Measurements from ENCODE around the gene PLXNA2.

DNA sequence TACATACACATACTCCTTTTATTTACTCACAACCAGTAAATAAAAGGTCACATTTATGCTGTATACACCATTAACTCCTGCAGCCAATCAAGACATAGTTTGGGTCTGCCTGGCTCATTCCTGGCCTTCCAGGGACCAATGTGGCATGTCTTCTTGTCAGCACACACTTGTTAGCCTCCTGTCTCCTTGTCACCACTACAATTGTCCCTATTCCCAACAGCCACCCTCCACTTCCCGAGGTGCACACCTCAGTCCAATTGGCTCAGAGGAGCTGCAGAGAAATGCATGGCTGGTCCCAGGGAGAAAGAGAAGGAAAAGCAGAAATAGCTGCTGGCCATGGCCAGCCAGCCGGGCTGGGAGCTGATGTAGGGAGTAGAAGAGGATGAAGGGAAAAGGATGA is 116.9 kb downstream of the PLXNA2 start:
- TF ChIP-seq, protein P1, sequence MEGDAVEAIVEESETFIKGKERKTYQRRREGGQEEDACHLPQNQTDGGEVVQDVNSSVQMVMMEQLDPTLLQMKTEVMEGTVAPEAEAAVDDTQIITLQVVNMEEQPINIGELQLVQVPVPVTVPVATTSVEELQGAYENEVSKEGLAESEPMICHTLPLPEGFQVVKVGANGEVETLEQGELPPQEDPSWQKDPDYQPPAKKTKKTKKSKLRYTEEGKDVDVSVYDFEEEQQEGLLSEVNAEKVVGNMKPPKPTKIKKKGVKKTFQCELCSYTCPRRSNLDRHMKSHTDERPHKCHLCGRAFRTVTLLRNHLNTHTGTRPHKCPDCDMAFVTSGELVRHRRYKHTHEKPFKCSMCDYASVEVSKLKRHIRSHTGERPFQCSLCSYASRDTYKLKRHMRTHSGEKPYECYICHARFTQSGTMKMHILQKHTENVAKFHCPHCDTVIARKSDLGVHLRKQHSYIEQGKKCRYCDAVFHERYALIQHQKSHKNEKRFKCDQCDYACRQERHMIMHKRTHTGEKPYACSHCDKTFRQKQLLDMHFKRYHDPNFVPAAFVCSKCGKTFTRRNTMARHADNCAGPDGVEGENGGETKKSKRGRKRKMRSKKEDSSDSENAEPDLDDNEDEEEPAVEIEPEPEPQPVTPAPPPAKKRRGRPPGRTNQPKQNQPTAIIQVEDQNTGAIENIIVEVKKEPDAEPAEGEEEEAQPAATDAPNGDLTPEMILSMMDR (IDR thresholded peaks at IDR 0.05; ENCODE audit: insufficient read depth, low read depth, low read length) = no peak
- TF ChIP-seq EZH2 (IDR thresholded peaks at IDR 0.05; ENCODE audit: insufficient read depth, low read length) = no peak

Measured in astrocyte (in vitro differentiated cells and primary cell).